HepG2 (cell line): ENCODE results near the gene CLDN7. TPM values are rescaled to one million over a fixed set of nuclear protein-coding genes. Genes with fewer than 3 reads are reported as not detected.
A peak's percentile ranks its signal among the peaks of the same experiment; 100 is the strongest.

Source experiments
- CCDC6 ChIP-seq: sonication (generic); formaldehyde crosslinking; IDR thresholded peaks from 2 replicates; pipeline ENCODE4 v1.8.1; 2022; ENCODE audit warnings: mild to moderate bottlenecking, missing genetic modification reagents, moderate library complexity
- CHD2 ChIP-seq: IDR thresholded peaks from 2 replicates; pipeline ENCODE4 v1.6.1; 2011; ENCODE audit warnings: low read depth, low read length, improper control_type of control experiment
- FOXO1 ChIP-seq: sonication (generic); formaldehyde crosslinking; IDR thresholded peaks from 2 replicates; pipeline ENCODE4 v1.4.0; 2020; ENCODE audit warnings: missing genetic modification reagents
- MIER2 ChIP-seq: IDR thresholded peaks from 2 replicates; pipeline ENCODE4 v1.6.1; 2016; ENCODE audit warnings: missing biosample characterization, missing genetic modification reagents
- NCOA5 ChIP-seq: sonication (generic); formaldehyde crosslinking; IDR thresholded peaks from 2 replicates; pipeline ENCODE4 v1.4.0; 2020; ENCODE audit warnings: missing genetic modification reagents
- NONO ChIP-seq, 2 experiments: fragments of 450-650 bp in 1 of 2; sonication (generic) in 1 of 2; formaldehyde crosslinking in 1 of 2; IDR thresholded peaks in 1 of 2; conservative IDR thresholded peaks in 1 of 2; 2 replicates each; pipeline versions ENCODE4 v1.6.1 to v1.8.0; 2017 to 2022; ENCODE audit warnings: mild to moderate bottlenecking in 1 of 2, missing genetic modification reagents in 1 of 2, moderate library complexity in 1 of 2
- NRL ChIP-seq: sonication (generic); formaldehyde crosslinking; IDR thresholded peaks from 2 replicates; pipeline ENCODE4 v1.5.0; 2020; ENCODE audit warnings: missing genetic modification reagents, mild to moderate bottlenecking, moderate library complexity, borderline replicate concordance
- ZFP36 ChIP-seq: fragments of 150-350 bp; IDR thresholded peaks from 2 replicates; pipeline ENCODE4 v1.6.1; 2018; ENCODE audit warnings: borderline replicate concordance, low read length, low read depth; ENCODE audit not compliant: partially characterized antibody
- ZKSCAN8 ChIP-seq: IDR thresholded peaks from 2 replicates; pipeline ENCODE4 v1.6.1; 2016; ENCODE audit warnings: borderline replicate concordance, missing genetic modification reagents, missing compliant biosample characterization
- ZNF20 ChIP-seq: sonication (generic); formaldehyde crosslinking; IDR thresholded peaks from 2 replicates; pipeline ENCODE4 v1.4.0; 2020; ENCODE audit warnings: mild to moderate bottlenecking, moderate library complexity, missing genetic modification reagents
- ZNF496 ChIP-seq: sonication (generic); formaldehyde crosslinking; IDR thresholded peaks from 2 replicates; pipeline ENCODE4 v1.8.1; 2023; ENCODE audit warnings: mild to moderate bottlenecking, moderate library complexity, missing genetic modification reagents; ENCODE audit not compliant: insufficient replicate concordance
- ZNF563 ChIP-seq: sonication (generic); formaldehyde crosslinking; IDR thresholded peaks from 2 replicates; pipeline ENCODE4 v1.8.0; 2022; ENCODE audit warnings: mild to moderate bottlenecking, moderate library complexity, missing genetic modification reagents
- ZNF788 ChIP-seq: sonication (generic); formaldehyde crosslinking; IDR thresholded peaks from 2 replicates; pipeline ENCODE4 v1.5.0; 2020; ENCODE audit warnings: mild to moderate bottlenecking, missing genetic modification reagents, borderline replicate concordance
- polyA plus RNA-seq, 8 experiments: library from polyadenylated mRNA; depleted of rRNA in 3 of 8; stranded (reverse) in 7 of 8; unstranded in 1 of 8; fragments of >200 nt; fragmentation: Illumina TruSeq in 4 of 8; extraction: Trizol in 4 of 8; gene quantifications; 2 replicates each; pipeline versions ENCODE4 v1.2.1 to v1.2.3, GENCODE V29; 2011 to 2016; ENCODE audit warnings: low read depth in 4 of 8, missing spikeins in 1 of 8, mixed read lengths in 1 of 8; ENCODE audit not compliant: insufficient read depth in 1 of 8
- total RNA-seq, 5 experiments: library from RNA; depleted of rRNA; stranded (reverse); fragments of >200 nt; fragmentation: Illumina TruSeq; extraction: Trizol; gene quantifications; 2 replicates each; pipeline ENCODE4 v1.2.3, GENCODE V29; 2016; ENCODE audit warnings: low read depth in 1 of 5
- TF ChIP-seq, protein P1 (sequence below): sonication (generic); formaldehyde crosslinking; IDR thresholded peaks from 2 replicates; pipeline ENCODE4 v1.4.0; 2020; ENCODE audit warnings: mild to moderate bottlenecking, missing genetic modification reagents
- TF ChIP-seq, protein P2 (sequence below): sonication (generic); formaldehyde crosslinking; IDR thresholded peaks from 2 replicates; pipeline ENCODE4 v1.4.0; 2020; ENCODE audit warnings: missing genetic modification reagents, mild to moderate bottlenecking, borderline replicate concordance
- TF ChIP-seq, protein P3 (sequence below): sonication (generic); formaldehyde crosslinking; IDR thresholded peaks from 2 replicates; pipeline ENCODE4 v1.5.1; 2020; ENCODE audit warnings: missing genetic modification reagents, mild to moderate bottlenecking, borderline replicate concordance
- TF ChIP-seq, protein P4 (sequence below): sonication (generic); formaldehyde crosslinking; IDR thresholded peaks from 2 replicates; pipeline ENCODE4 v1.4.0; 2020; ENCODE audit warnings: low read depth, mild to moderate bottlenecking, missing genetic modification reagents
- TF ChIP-seq, protein P5 (sequence below): sonication (generic); formaldehyde crosslinking; IDR thresholded peaks from 2 replicates; pipeline ENCODE4 v1.9.0; 2022; ENCODE audit warnings: missing genetic modification reagents, mild to moderate bottlenecking, borderline replicate concordance
- TF ChIP-seq, protein P6 (sequence below): sonication (generic); formaldehyde crosslinking; IDR thresholded peaks from 2 replicates; pipeline ENCODE4 v1.4.0; 2020; ENCODE audit warnings: missing genetic modification reagents

CLDN7 gene
- total and polyA plus RNA-seq, 2 of the 13 experiments (the other 11 are each of a cell fraction or from before 2014, with no cell fraction given), result not detected

DNA sequence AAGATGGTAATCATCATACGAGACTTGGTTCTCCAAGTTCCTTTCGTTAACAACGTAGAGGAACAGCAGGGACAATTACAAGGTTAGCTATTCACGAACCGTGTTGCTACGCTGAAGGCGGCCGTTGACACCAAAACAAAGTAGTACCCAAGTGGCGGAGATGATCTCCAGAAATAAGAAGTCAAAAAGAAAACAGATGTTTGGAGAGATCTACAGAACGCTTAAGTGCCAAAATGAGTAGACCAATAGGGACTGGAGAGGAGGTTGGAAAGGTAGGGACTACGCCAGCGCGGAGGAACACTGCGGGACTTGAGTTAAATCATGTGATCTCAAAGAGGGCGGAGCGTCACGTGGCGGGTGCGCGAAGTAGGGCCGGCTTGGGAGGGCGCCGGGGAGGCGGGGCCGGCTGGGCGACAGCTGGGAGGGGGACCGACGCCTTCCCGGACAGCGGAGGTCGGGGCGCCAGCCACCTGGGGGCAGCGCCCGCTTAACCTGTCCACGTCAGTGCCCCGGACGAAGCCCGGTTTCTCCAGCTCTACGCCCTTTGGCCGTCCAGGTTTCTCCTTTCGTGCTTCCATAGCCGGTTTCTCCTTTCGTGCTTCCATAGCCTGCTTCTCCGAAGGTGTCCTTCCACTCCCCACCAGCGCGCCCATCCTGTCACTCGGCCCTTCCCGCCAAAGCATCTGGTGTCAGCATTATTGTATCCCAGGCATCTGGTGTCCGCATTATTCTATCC is 19.4 kb downstream of the CLDN7 start (continued):
- TF ChIP-seq, protein P1, sequence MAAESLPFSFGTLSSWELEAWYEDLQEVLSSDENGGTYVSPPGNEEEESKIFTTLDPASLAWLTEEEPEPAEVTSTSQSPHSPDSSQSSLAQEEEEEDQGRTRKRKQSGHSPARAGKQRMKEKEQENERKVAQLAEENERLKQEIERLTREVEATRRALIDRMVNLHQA (CRISPR knock-in tag), result no peak
- TF ChIP-seq, protein P2, sequence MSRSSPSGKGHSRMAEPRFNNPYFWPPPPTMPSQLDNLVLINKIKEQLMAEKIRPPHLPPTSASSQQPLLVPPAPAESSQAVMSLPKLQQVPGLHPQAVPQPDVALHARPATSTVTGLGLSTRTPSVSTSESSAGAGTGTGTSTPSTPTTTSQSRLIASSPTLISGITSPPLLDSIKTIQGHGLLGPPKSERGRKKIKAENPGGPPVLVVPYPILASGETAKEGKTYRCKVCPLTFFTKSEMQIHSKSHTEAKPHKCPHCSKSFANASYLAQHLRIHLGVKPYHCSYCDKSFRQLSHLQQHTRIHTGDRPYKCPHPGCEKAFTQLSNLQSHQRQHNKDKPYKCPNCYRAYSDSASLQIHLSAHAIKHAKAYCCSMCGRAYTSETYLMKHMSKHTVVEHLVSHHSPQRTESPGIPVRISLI (CRISPR knock-in tag), result 0 out of 2 replicates have a peak, but pooled peaks have one; percentile 46
- TF ChIP-seq FOXO1 (CRISPR knock-in tag) (peak; percentile 55; the same call in 1 of the 2 replicates), ZKSCAN8 (CRISPR knock-in tag) (no peak), ZFP36 (no peak), MIER2 (CRISPR knock-in tag) (peak; percentile 36; the same call in 1 of the 2 replicates), NONO (IDR thresholded peaks at IDR 0.05) (no peak), NONO (CRISPR knock-in tag; conservative IDR thresholded peaks at IDR 0.05) (peak; percentile 69; the same call in 1 of the 2 replicates), ZNF496 (no peak), ZNF788 (CRISPR knock-in tag) (peak; percentile 66; the same call in 1 of the 2 replicates), NRL (CRISPR knock-in tag) (peak; percentile 83; the same call in 1 of the 2 replicates), ZNF20 (0 out of 2 replicates have a peak, but pooled peaks have one; percentile 20), NCOA5 (CRISPR knock-in tag) (no peak), CCDC6 (CRISPR knock-in tag) (no peak), CHD2 (peak; percentile 84), ZNF563 (CRISPR knock-in tag) (no peak)
- TF ChIP-seq, protein P3, sequence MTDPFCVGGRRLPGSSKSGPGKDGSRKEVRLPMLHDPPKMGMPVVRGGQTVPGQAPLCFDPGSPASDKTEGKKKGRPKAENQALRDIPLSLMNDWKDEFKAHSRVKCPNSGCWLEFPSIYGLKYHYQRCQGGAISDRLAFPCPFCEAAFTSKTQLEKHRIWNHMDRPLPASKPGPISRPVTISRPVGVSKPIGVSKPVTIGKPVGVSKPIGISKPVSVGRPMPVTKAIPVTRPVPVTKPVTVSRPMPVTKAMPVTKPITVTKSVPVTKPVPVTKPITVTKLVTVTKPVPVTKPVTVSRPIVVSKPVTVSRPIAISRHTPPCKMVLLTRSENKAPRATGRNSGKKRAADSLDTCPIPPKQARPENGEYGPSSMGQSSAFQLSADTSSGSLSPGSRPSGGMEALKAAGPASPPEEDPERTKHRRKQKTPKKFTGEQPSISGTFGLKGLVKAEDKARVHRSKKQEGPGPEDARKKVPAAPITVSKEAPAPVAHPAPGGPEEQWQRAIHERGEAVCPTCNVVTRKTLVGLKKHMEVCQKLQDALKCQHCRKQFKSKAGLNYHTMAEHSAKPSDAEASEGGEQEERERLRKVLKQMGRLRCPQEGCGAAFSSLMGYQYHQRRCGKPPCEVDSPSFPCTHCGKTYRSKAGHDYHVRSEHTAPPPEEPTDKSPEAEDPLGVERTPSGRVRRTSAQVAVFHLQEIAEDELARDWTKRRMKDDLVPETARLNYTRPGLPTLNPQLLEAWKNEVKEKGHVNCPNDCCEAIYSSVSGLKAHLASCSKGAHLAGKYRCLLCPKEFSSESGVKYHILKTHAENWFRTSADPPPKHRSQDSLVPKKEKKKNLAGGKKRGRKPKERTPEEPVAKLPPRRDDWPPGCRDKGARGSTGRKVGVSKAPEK (CRISPR knock-in tag), result 0 out of 2 replicates have a peak, but pooled peaks have one; percentile 23
- TF ChIP-seq, protein P4, sequence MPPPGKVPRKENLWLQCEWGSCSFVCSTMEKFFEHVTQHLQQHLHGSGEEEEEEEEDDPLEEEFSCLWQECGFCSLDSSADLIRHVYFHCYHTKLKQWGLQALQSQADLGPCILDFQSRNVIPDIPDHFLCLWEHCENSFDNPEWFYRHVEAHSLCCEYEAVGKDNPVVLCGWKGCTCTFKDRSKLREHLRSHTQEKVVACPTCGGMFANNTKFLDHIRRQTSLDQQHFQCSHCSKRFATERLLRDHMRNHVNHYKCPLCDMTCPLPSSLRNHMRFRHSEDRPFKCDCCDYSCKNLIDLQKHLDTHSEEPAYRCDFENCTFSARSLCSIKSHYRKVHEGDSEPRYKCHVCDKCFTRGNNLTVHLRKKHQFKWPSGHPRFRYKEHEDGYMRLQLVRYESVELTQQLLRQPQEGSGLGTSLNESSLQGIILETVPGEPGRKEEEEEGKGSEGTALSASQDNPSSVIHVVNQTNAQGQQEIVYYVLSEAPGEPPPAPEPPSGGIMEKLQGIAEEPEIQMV (CRISPR knock-in tag), result no peak; the same call in 1 of the 2 replicates
- TF ChIP-seq, protein P5, sequence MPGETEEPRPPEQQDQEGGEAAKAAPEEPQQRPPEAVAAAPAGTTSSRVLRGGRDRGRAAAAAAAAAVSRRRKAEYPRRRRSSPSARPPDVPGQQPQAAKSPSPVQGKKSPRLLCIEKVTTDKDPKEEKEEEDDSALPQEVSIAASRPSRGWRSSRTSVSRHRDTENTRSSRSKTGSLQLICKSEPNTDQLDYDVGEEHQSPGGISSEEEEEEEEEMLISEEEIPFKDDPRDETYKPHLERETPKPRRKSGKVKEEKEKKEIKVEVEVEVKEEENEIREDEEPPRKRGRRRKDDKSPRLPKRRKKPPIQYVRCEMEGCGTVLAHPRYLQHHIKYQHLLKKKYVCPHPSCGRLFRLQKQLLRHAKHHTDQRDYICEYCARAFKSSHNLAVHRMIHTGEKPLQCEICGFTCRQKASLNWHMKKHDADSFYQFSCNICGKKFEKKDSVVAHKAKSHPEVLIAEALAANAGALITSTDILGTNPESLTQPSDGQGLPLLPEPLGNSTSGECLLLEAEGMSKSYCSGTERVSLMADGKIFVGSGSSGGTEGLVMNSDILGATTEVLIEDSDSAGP (CRISPR knock-in tag), result peak; percentile 52
- TF ChIP-seq, protein P6, sequence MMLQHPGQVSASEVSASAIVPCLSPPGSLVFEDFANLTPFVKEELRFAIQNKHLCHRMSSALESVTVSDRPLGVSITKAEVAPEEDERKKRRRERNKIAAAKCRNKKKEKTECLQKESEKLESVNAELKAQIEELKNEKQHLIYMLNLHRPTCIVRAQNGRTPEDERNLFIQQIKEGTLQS (CRISPR knock-in tag), result peak; percentile 53; the same call in 1 of the 2 replicates
